Measurements from ENCODE around the gene ZBTB11.

DNA sequence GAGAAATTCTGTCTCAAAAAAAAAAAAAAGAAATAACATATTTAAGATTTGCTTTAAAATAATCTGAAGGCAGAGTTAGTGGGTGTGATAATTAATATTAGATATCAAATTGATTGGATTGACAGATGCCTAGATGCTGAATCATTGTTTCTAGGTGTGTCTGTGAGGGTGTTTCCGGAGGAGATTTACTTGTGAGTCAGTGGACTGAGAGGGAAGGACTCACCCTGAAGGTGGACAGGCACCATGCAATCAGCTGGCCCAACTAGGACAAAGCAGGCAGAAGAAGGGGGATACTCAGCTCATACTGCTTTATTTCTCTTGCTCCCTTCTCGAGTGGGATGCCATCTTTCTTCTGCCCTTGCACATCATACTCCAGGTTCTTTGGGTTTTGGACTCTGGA is 26.2 kb upstream of the ZBTB11 start:
- no peak for TF ChIP-seq SIN3A (IDR thresholded peaks at IDR 0.05; ENCODE audit: borderline replicate concordance, insufficient read depth, low read length)
- no peak for TF ChIP-seq POLR2AphosphoS5 (IDR thresholded peaks at IDR 0.05; ENCODE audit: low read depth, low read length)
- TF ChIP-seq TAF1 (IDR thresholded peaks at IDR 0.05; ENCODE audit: borderline replicate concordance, insufficient read depth, low read length): no peak

All from PFSK-1 (cell line).